GM12892 (cell line): ENCODE data around the gene SIRT7.

Experiments
- DNase-seq: peaks from one replicate; pipeline ENCODE4 v3.0.0; 2011; ENCODE audit not compliant: insufficient read length
- FAIRE-seq: peaks from 2 replicates; lab custom pipeline; 2011; peaks lifted over from hg19 to GRCh38; lab: Jason Lieb, UNC
- POLR2A ChIP-seq: IDR thresholded peaks from 2 replicates; pipeline ENCODE4 v1.6.1; 2011; ENCODE audit warnings: low read depth, low read length, control low read depth
- POLR2AphosphoS5 ChIP-seq: IDR thresholded peaks from 2 replicates; pipeline ENCODE4 v1.6.1; 2011; ENCODE audit warnings: low read depth, low read length, control low read depth
- TAF1 ChIP-seq: IDR thresholded peaks from 2 replicates; pipeline ENCODE4 v1.6.1; 2011; ENCODE audit warnings: low read depth, mild to moderate bottlenecking, control low read depth, low read length, borderline replicate concordance

The SIRT7 gene

GRCh38 chr17:81951785-81952684 lies 34.1 kb upstream of the SIRT7 start:
- no peak for DNase-seq
- FAIRE-seq: no peak
- TF ChIP-seq POLR2A: no peak
- no peak for TF ChIP-seq TAF1

DNA sequence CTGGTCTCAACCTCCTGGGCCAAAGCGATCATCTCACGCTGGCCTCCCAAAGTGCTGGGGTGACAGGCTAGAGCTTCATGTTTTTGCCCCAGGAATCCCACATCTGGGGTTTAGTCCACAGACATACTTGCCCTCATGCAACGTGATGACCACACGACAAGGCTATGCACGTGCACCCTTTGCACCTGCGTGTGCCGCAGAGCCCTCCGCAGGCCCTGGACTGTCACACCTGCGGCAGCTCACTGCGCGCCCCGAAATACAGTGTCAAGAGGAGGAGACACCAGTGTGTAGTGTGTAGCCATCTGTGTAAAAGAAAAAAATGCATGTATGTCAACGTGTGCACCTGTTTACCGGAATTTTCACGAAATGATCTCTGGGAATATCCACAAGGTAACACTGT lies 32.5 kb upstream of the SIRT7 start:
- FAIRE-seq (no peak), DNase-seq (no peak)
- TF ChIP-seq POLR2A: no peak
- no peak for TF ChIP-seq TAF1
- TF ChIP-seq POLR2AphosphoS5: no peak

DNA sequence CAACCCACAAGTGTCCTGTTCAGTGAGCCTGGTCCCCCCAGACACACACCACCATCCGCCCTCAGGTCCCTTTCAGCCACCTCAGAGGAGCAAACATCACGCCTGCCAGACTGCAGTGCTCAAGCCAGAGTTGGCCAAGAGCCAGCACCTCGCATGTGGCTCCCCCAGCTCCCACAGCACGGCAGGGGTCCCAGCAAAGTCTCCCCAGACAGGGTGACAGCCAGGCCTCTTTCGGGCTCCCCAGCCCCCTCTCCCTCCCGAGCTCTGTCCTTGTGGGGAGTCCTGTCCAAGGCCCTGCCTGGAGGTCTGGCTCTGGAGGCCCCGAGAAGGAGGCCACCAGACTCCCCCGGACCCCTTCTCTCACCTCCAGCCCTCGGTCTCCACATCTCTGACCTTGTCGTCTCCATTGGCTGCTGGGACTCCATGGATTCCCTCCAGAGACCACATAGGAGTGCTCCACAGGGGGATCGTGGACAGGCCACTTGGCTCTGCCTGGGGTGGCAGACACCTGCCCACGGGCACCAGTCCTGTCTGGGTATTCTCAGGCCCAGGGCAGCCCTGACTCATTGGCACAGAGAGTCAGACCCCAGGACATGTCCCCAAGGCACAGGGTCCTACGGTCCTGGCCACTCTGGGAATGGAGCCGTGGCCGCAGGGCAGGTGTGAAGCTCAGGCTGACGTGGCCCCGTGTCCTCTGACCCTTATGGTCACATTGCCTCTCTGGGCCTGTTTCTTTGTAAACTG lies 30.8 kb upstream of the SIRT7 start:
- TF ChIP-seq TAF1 (no peak), POLR2AphosphoS5 (no peak)
- no peak for DNase-seq
- FAIRE-seq: no peak

DNA sequence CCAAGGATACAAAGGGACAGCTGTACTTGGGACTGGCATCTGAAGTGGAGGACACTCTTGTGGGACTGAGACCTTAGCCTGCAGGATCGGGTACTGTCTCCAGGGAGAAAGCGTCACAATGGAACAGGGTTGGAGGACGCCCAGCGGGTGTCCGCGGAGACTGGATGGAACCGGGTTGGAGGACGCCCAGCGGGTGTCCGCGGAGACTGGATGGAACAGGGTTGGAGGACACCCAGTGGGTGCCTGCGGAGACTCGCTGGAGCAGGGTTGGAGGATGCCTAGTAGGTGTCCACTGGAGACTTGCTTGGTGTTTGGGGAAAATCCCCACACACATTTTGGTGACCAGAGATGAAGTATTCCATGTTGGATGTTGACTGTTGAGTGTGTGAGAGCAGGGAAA lies 29.2 kb upstream of the SIRT7 start, which contains the start of gene MYADML2:
TSS of gene MYADML2 (minus strand) at position 45 of the 400 bp plus-strand sequence. CDS start 5,492 bp downstream, outside the sequence.
- DNase-seq (no peak), FAIRE-seq (no peak)
- no peak for TF ChIP-seq TAF1
- TF ChIP-seq POLR2AphosphoS5: no peak
- no peak for TF ChIP-seq POLR2A

DNA sequence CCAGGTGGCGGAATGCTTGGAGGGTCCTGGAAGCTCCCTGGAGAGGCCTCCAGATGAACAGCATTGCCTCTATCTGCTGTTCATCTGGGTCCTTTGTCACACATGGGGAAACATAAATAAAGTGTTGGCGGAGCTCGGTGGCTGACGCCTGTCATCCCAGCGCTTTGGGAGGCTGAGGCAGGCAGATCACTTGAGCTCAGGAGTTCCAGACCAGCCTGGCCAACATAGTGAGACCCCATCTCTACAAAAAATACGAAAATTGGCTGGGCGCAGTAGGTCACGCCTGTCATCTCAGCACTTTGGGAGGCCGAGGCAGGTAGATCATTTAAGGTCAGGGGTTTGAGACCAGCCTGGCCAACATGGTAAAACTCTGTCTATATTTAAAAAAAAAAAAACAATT lies 26.9 kb upstream of the SIRT7 start:
- no peak for FAIRE-seq
- no peak for TF ChIP-seq TAF1
- TF ChIP-seq POLR2A: no peak
- TF ChIP-seq POLR2AphosphoS5: no peak

GRCh38 chr17:81942167-81942553 lies 24.2 kb upstream of the SIRT7 start:
- TF ChIP-seq POLR2A (no peak), POLR2AphosphoS5 (no peak), TAF1 (no peak)
- DNase-seq: no peak
- FAIRE-seq: no peak

More for the DNA sequence above, 26.9 kb upstream of the SIRT7 start:
- DNase-seq: no peak

DNA sequence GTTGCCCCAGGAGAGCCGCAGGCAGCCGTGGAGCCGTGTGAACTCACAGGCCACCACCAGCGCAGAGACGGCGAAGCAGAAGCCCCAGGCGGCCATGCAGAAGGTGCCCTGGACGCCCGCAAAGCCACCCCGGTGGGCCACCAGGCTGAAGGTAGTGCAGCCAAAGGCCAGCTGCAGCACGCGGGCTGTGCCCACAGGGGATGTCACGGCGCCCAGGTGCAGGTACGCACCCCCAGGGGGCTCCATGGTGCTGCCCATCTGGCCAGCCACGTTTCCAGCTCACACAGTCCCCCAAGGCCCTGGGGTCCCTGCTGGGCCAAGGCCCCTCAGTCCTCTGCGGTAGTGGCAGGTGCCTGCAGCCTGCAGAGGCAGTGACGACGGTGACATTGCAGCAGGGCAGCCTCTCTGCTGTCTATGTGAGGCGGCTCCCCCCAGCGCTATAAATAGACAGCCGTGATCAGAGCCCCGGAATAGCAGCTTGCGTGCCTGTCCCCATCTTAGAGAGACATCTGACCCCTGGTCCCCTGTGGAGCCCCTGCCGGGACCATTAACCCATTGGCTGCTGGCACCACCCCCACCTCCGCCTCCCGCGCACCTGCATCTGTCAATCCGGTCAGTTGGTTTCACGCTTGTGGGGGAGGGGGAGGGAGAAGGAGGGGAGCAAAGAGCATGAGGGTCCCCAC lies 23.6 kb upstream of the SIRT7 start:
- TF ChIP-seq POLR2AphosphoS5 (no peak), TAF1 (no peak), POLR2A (no peak)
- DNase-seq (no peak), FAIRE-seq (no peak)

DNA sequence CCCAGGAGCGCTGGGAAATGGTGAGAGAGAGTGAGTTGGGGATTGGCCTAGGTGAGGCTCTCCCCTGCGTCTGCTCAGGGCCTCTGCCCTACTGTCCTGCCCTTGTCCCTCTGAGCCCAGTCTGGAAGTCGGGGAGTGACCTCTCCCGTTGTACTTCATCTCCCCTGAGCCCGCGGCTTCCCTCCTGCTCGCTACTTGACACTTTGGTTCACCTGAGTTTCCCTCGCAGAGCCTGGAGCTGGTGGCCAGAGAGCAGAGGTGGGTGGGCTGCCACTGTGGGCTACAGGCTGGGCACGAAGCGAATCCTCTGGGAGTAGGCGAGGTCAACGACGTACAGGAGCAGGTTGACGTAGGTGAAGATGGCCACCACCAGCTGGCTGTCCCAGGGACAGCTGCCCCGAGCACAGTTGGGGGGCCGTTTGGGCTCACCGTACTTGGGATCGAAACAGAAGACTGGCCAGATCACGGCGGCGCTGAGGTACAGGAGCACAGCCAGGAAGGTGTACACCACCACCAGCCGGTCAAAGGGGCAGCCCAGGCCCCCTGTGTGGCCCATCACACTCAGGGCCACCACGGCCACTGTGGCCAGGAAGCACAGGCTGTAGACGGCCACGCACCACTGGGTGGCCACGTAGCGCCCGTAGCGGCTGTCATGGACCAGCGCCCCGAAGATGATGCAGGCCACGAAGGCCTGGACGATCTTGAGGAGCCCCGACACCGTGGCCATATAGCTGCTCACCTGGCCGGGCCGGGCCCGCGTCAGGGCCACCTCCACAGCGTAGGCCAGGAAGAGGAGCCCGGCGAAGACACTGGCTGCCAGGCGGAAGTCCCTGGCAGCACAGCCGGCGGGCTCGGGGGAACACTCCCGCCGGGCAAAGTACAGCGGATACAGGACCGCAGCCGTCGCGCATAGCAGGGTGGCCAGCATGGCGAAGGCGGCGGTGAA lies 22.8 kb upstream of the SIRT7 start:
- DNase-seq (no peak), FAIRE-seq (no peak)
- TF ChIP-seq TAF1: no peak
- no peak for TF ChIP-seq POLR2AphosphoS5
- TF ChIP-seq POLR2A: no peak

DNA sequence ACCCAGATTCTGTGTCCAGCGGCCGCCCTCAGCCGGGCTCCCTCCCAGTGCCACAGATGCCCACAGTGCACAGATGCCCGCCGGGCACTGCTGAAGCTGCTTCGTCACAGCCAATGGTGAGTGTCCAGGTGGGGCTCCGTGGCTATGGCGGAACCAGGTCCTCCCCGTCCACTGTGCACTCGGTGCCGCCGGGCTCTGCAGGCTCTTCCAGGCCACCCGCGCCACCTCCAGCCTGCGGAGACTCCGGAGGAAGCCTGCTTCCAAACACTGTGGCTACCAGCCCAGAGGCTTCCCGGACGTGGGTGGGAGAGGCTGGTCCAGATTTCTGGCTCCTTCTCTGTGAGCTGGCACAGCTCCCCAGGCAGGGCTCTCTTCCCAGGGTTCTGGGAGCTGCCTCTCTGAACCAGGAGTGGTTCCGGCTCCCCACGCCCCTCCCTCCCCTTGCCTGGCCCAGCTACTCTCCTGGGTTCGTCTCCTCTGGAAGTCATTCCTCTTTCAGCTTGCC lies 22.0 kb upstream of the SIRT7 start:
- DNase-seq: no peak
- TF ChIP-seq POLR2AphosphoS5: no peak
- no peak for TF ChIP-seq POLR2A
- TF ChIP-seq TAF1: no peak
- FAIRE-seq: no peak

DNA sequence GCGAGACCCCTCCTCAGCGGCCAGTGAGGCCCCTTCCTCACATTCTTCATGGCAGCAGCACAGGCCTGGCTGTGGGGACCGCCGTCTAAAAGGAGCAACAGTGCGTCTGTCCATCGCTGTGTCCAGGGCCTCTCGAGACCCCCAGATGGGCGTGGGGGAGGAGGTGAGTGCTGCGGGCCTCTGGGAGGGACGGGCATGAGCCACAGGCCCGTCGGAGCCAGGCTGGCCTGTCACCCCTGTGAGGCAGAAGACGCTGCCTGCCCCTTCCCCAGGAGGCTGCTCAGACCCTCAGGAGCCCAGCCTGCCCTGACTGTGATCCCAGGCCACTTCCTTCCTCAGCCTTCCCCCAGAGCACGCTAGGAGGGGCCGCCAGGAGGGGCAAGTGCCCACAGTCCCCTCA lies 21.2 kb upstream of the SIRT7 start:
- DNase-seq (no peak), FAIRE-seq (no peak)

GRCh38 chr17:81935709-81936084 lies 17.7 kb upstream of the SIRT7 start:
- no peak for DNase-seq
- no peak for FAIRE-seq
- TF ChIP-seq TAF1: no peak
- TF ChIP-seq POLR2AphosphoS5: no peak
- no peak for TF ChIP-seq POLR2A

More for the DNA sequence above, 21.2 kb upstream of the SIRT7 start:
- TF ChIP-seq POLR2AphosphoS5: no peak
- no peak for TF ChIP-seq TAF1
- TF ChIP-seq POLR2A: no peak
